Activated CD4-positive, alpha-beta T cell treated with anti-CD3 and anti-CD28 coated beads, Interleukin-10, Interleukin-2, amounts not matched to agents 100 ng/mL and 50 ng/mL, durations not matched to agents 16 hours and 8 hours (primary cell): ENCODE results near the gene SRMS.
A peak's percentile ranks its signal among the peaks of the same experiment; 100 is the strongest.

Experiments used
- DNase-seq: peaks from one replicate; pipeline ENCODE4 v3.0.0-alpha.2; 2020

SRMS gene

GRCh38 chr20:63551068-63551467, 3.5 kb upstream of the SRMS start:
- DNase-seq = no peak

GRCh38 chr20:63549679-63550282, 2.2 kb upstream of the SRMS start:
- no peak for DNase-seq

- no peak for DNase-seq
Measured at GRCh38 chr20:63549019-63549418, 1.5 kb upstream of the SRMS start.

- no peak for DNase-seq
Measured at GRCh38 chr20:63548542-63548941, 993 bp upstream of the SRMS start.

- DNase-seq = no peak
Measured at GRCh38 chr20:63546956-63547724, 409 bp downstream of the SRMS start.

- no peak for DNase-seq
Measured at GRCh38 chr20:63546256-63546955, 1.1 kb downstream of the SRMS start.

- no peak for DNase-seq
Measured at GRCh38 chr20:63545814-63546213, 1.7 kb downstream of the SRMS start.

GRCh38 chr20:63544958-63545516, 2.5 kb downstream of the SRMS start:
- no peak for DNase-seq

GRCh38 chr20:63544241-63544957, 3.1 kb downstream of the SRMS start:
- DNase-seq = no peak

- DNase-seq = no peak
Measured at GRCh38 chr20:63543733-63544132, 3.8 kb downstream of the SRMS start.

GRCh38 chr20:63543131-63543530, 4.4 kb downstream of the SRMS start:
- DNase-seq = no peak

GRCh38 chr20:63542696-63543095, 4.9 kb downstream of the SRMS start:
- no peak for DNase-seq

GRCh38 chr20:63542031-63542559, 5.5 kb downstream of the SRMS start:
- DNase-seq = no peak

GRCh38 chr20:63541371-63541770, 6.2 kb downstream of the SRMS start:
- no peak for DNase-seq

GRCh38 chr20:63540417-63541186, 6.9 kb downstream of the SRMS start:
- no peak for DNase-seq

GRCh38 chr20:63539441-63540370, 7.8 kb downstream of the SRMS start:
- DNase-seq = no peak

- no peak for DNase-seq
Measured at GRCh38 chr20:63539092-63539430, 8.5 kb downstream of the SRMS start.

- DNase-seq = peak; percentile 31
Measured at GRCh38 chr20:63538204-63539091, 9.1 kb downstream of the SRMS start.

- peak; percentile 98 for DNase-seq
Measured at GRCh38 chr20:63537525-63538203, 9.9 kb downstream of the SRMS start.
